HepG2 (cell line): ENCODE data around the gene TMEFF1. TPM values are rescaled to one million over a fixed set of nuclear protein-coding genes. Genes with fewer than 3 reads are reported as not detected.

Experiments used
- ATAC-seq: fragments of 200-7000 bp; cut with Tn5 transposase; 3 replicates; pipeline ENCODE4 v1.9.1; 2020; ENCODE audit warnings: mild to moderate bottlenecking, moderate library complexity
- BruUV-seq: library from RNA; stranded (reverse); fragments of 400-500 nt; replicated peaks from 2 replicates; lab custom pipeline; 2021; lab: Mats Ljungman, UMichigan
- CTCF ChIA-PET: fragments of 300-600 bp; formaldehyde crosslinking; extraction: SDS; loops from one replicate; lab custom pipeline; 2021; ENCODE audit warnings: low total read pairs, inconsistent platforms, low intra/inter-chr PET ratio; lab: Yijun Ruan, JAX
- POLR2A ChIA-PET: fragments of 350-600 bp; sonication (Branson Sonifier 250); formaldehyde crosslinking; loops from one replicate; lab custom pipeline; 2020; ENCODE audit warnings: antibody characterized with exemption, inconsistent platforms; lab: Yijun Ruan, JAX
- DNase-seq: peaks from one replicate; pipeline ENCODE4 v3.0.0-alpha.2; 2015; ENCODE audit warnings: low spot score
- FAIRE-seq: peaks from 3 replicates; lab custom pipeline; 2011; peaks lifted over from hg19 to GRCh38; lab: Jason Lieb, UNC
- H2AFZ ChIP-seq: one replicate; pipeline ENCODE4 v1.6.1; 2011; ENCODE audit warnings: low read length, inconsistent platforms
- H3K27ac ChIP-seq: fragments of 300-600 bp; 3 replicates; pipeline ENCODE4 v1.8.0; 2011; ENCODE audit warnings: mixed run types, mild to moderate bottlenecking, mixed read lengths, low read length, inconsistent platforms; ENCODE audit not compliant: insufficient read depth; ENCODE audit errors: extremely low read length
- H3K27me3 ChIP-seq, 2 experiments: fragments of 200-600 bp in 1 of 2; 2 replicates in 1 of 2; 3 replicates in 1 of 2; pipeline versions ENCODE4 v1.6.0 to v1.8.0; 2011; ENCODE audit warnings: low read length in 2 of 2, mild to moderate bottlenecking in 2 of 2, moderate library complexity in 2 of 2, inconsistent platforms in 1 of 2; ENCODE audit not compliant: insufficient read depth in 2 of 2, control insufficient read depth in 1 of 2
- H3K36me3 ChIP-seq, 2 experiments: fragments of 200-600 bp in 1 of 2; replicated peaks in 1 of 2; 2 replicates in 1 of 2; 3 replicates in 1 of 2; pipeline versions ENCODE4 v1.5.1 to v1.8.0; 2011; ENCODE audit warnings: low read length in 2 of 2, inconsistent platforms in 1 of 2; ENCODE audit not compliant: insufficient read depth in 2 of 2, control insufficient read depth in 1 of 2
- H3K4me1 ChIP-seq: 2 replicates; pipeline ENCODE4 v1.5.1; 2012; ENCODE audit warnings: low read length, inconsistent platforms; ENCODE audit not compliant: insufficient read depth
- H3K4me2 ChIP-seq: 2 replicates; pipeline ENCODE4 v1.6.0; 2011; ENCODE audit warnings: low read depth, low read length, inconsistent platforms
- H3K4me3 ChIP-seq, 3 experiments: fragments of 200-600 bp in 1 of 3; sonication (generic), shearing (Covaris generic) in 1 of 3; replicated peaks in 1 of 3; 2 replicates each; pipeline ENCODE4 v1.5.1; 2011 to 2016; ENCODE audit warnings: low read length in 3 of 3, inconsistent platforms in 2 of 3, low read depth in 2 of 3, mild to moderate bottlenecking in 2 of 3, control low read depth in 1 of 3, mixed read lengths in 1 of 3; ENCODE audit not compliant: insufficient read depth in 1 of 3
- H3K79me2 ChIP-seq: one replicate; pipeline ENCODE4 v1.6.1; 2011; ENCODE audit warnings: low read length, inconsistent platforms; ENCODE audit not compliant: insufficient read depth
- H3K9ac ChIP-seq: 2 replicates; pipeline ENCODE4 v1.6.0; 2011; ENCODE audit warnings: mild to moderate bottlenecking, low read depth, low read length, inconsistent platforms; ENCODE audit not compliant: insufficient read depth
- H3K9me3 ChIP-seq: 2 replicates; pipeline ENCODE4 v1.5.1; 2012; ENCODE audit warnings: mild to moderate bottlenecking, low read length
- H4K20me1 ChIP-seq: 2 replicates; pipeline ENCODE4 v1.6.0; 2011; ENCODE audit warnings: inconsistent platforms, mild to moderate bottlenecking, low read length, moderate library complexity; ENCODE audit not compliant: insufficient read depth
- ETV5 ChIP-seq: IDR thresholded peaks from 2 replicates; pipeline ENCODE4 v1.6.1; 2018; ENCODE audit warnings: missing biosample characterization, missing genetic modification reagents, inconsistent platforms, borderline replicate concordance
- HOXA5 ChIP-seq: sonication (generic); formaldehyde crosslinking; IDR thresholded peaks from 2 replicates; pipeline ENCODE4 v1.4.0; 2020; ENCODE audit warnings: missing genetic modification reagents
- MTA1 ChIP-seq: sonication (generic); formaldehyde crosslinking; IDR thresholded peaks from 2 replicates; pipeline ENCODE4 v1.4.0; 2020; ENCODE audit warnings: missing genetic modification reagents, mild to moderate bottlenecking, borderline replicate concordance
- PHF20 ChIP-seq: sonication (generic); formaldehyde crosslinking; IDR thresholded peaks from 2 replicates; pipeline ENCODE4 v1.5.0; 2020; ENCODE audit warnings: mild to moderate bottlenecking, missing genetic modification reagents
- ZSCAN25 ChIP-seq: sonication (generic); formaldehyde crosslinking; IDR thresholded peaks from 2 replicates; pipeline ENCODE4 v1.8.0; 2022; ENCODE audit warnings: mild to moderate bottlenecking, missing genetic modification reagents
- WGBS: methylation state at CpG from one replicate; pipeline ENCODE4 v1.1.6; 2017; ENCODE audit warnings: low lambda C conversion rate; 5-methylcytosine and 5-hydroxymethylcytosine counted together
- in situ Hi-C: cut with HindIII; loops from 2 replicates; pipeline ENCODE4 v1.10.0; 2017; ENCODE audit warnings: low pct_unique_long_range_greater_than_20kb; ENCODE audit not compliant: extremely low pct_ligation_motif_present
- intact Hi-C: fragments of 100-400 bp; cut with micrococcal nuclease; formaldehyde crosslinking; loops from one replicate; pipeline ENCODE4 v1.10.0; 2022; ENCODE audit not compliant: unreplicated experiment
- polyA plus RNA-seq, 8 experiments: library from polyadenylated mRNA; depleted of rRNA in 3 of 8; stranded (reverse) in 7 of 8; unstranded in 1 of 8; fragments of >200 nt; fragmentation: Illumina TruSeq in 4 of 8; extraction: Trizol in 4 of 8; gene quantifications; 2 replicates each; pipeline versions ENCODE4 v1.2.1 to v1.2.3, GENCODE V29; 2011 to 2016; ENCODE audit warnings: low read depth in 4 of 8, missing spikeins in 1 of 8, mixed read lengths in 1 of 8; ENCODE audit not compliant: insufficient read depth in 1 of 8
- total RNA-seq, 5 experiments: library from RNA; depleted of rRNA; stranded (reverse); fragments of >200 nt; fragmentation: Illumina TruSeq; extraction: Trizol; gene quantifications; 2 replicates each; pipeline ENCODE4 v1.2.3, GENCODE V29; 2016; ENCODE audit warnings: low read depth in 1 of 5
- TF ChIP-seq, protein P1 (sequence below): sonication (generic); formaldehyde crosslinking; conservative IDR thresholded peaks from 2 replicates; pipeline ENCODE4 v1.5.0; 2020; ENCODE audit warnings: missing genetic modification reagents
- TF ChIP-seq, protein P2 (sequence below): sonication (generic); formaldehyde crosslinking; IDR thresholded peaks from 2 replicates; pipeline ENCODE4 v1.4.0; 2020; ENCODE audit warnings: missing genetic modification reagents
- TF ChIP-seq, protein P3 (sequence below): IDR thresholded peaks from 2 replicates; pipeline ENCODE4 v1.6.1; 2016; ENCODE audit warnings: low read depth, borderline replicate concordance

The TMEFF1 gene
- total and polyA plus RNA-seq, 2 of the 13 experiments (the other 11 are each of a cell fraction or from before 2014, with no cell fraction given), result 0.87 to 1.9 TPM

DNA sequence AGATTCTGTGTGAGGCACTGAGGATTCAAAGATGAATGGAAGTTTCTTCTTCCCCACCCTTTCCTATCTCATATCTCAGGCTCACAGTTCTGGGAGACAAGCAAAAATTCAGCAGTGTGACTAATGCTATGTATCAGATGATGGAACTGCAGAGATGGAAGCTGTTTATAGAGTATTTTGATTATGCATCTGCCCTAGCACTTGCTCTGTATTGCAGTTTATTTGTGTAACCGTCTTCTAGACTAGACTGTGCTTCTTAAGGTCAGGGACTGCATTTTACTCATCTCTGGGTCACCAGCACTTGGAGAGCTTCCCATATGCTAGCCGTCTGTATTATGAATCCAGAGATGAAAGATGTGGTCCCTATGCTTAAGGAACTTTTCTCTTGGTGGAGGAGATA is 117.5 kb downstream of the TMEFF1 start:
- WGBS, result 3% methylated on average over 2 of the region's 2 CpGs
- no TSS peak for BruUV-seq
- Histone ChIP-seq H3K27me3 (no peaks in the 10 kb centered on the region), H4K20me1 (no peaks in the 10 kb centered on the region), H3K4me1 (peaks cover 18% of the 10 kb centered on the region), H2AFZ (no peak overlapping the region), H3K4me3 (no peak overlapping the region), H3K9ac (no peak overlapping the region), H3K36me3 (no peaks in the 10 kb centered on the region), H3K27ac (no peak overlapping the region)
- ChIA-PET CTCF (no interaction called here), POLR2A (no interaction called here)
- TF ChIP-seq PHF20 (CRISPR knock-in tag) (no peak), ZSCAN25 (no peak), ETV5 (CRISPR knock-in tag) (no peak), HOXA5 (CRISPR knock-in tag) (no peak), MTA1 (CRISPR knock-in tag) (no peak)
- TF ChIP-seq, protein P1, sequence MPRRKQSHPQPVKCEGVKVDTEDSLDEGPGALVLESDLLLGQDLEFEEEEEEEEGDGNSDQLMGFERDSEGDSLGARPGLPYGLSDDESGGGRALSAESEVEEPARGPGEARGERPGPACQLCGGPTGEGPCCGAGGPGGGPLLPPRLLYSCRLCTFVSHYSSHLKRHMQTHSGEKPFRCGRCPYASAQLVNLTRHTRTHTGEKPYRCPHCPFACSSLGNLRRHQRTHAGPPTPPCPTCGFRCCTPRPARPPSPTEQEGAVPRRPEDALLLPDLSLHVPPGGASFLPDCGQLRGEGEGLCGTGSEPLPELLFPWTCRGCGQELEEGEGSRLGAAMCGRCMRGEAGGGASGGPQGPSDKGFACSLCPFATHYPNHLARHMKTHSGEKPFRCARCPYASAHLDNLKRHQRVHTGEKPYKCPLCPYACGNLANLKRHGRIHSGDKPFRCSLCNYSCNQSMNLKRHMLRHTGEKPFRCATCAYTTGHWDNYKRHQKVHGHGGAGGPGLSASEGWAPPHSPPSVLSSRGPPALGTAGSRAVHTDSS (CRISPR knock-in tag), result no peak
- TF ChIP-seq, protein P2, sequence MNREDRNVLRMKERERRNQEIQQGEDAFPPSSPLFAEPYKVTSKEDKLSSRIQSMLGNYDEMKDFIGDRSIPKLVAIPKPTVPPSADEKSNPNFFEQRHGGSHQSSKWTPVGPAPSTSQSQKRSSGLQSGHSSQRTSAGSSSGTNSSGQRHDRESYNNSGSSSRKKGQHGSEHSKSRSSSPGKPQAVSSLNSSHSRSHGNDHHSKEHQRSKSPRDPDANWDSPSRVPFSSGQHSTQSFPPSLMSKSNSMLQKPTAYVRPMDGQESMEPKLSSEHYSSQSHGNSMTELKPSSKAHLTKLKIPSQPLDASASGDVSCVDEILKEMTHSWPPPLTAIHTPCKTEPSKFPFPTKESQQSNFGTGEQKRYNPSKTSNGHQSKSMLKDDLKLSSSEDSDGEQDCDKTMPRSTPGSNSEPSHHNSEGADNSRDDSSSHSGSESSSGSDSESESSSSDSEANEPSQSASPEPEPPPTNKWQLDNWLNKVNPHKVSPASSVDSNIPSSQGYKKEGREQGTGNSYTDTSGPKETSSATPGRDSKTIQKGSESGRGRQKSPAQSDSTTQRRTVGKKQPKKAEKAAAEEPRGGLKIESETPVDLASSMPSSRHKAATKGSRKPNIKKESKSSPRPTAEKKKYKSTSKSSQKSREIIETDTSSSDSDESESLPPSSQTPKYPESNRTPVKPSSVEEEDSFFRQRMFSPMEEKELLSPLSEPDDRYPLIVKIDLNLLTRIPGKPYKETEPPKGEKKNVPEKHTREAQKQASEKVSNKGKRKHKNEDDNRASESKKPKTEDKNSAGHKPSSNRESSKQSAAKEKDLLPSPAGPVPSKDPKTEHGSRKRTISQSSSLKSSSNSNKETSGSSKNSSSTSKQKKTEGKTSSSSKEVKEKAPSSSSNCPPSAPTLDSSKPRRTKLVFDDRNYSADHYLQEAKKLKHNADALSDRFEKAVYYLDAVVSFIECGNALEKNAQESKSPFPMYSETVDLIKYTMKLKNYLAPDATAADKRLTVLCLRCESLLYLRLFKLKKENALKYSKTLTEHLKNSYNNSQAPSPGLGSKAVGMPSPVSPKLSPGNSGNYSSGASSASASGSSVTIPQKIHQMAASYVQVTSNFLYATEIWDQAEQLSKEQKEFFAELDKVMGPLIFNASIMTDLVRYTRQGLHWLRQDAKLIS, result no peak
- TF ChIP-seq, protein P3, sequence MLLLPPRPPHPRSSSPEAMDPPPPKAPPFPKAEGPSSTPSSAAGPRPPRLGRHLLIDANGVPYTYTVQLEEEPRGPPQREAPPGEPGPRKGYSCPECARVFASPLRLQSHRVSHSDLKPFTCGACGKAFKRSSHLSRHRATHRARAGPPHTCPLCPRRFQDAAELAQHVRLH (CRISPR knock-in tag), result no peak
- TF ChIP-seq, all 625 proteins: peak for 0
- Histone ChIP-seq H3K4me2 (no peak overlapping the region), H3K79me2 (no peaks in the 10 kb centered on the region), H3K9me3 (no peaks in the 10 kb centered on the region)
- no peak for FAIRE-seq
- intact Hi-C loops (no loop called here), in situ Hi-C loops (loop anchor here (5.0 to 25.0 kb wide), 4 partner anchors 83 to 1428 kb away; no protein-coding TSS in a partner anchor)
- ATAC-seq, result no peak
- DNase-seq, result no peak
